Stimulated activated CD4-positive, alpha-beta T cell treated with anti-CD3 and anti-CD28 coated beads, Interleukin-15, amount 100 ng/mL, for 1 hour (primary cell): ENCODE data around the gene CMC2.

Experiments
- DNase-seq, 2 donors: peaks; one replicate each; pipeline ENCODE4 v3.0.0-alpha.2; 2020; ENCODE audit warnings: low read depth in 1 of 2, low spot score in 1 of 2

CMC2 gene

GRCh38 chr16:81006813-81007695, at the start of gene CMC2, which contains the start of gene CENPN:
TSS of gene CMC2 (minus strand) at chr16:81006885. CDS start at chr16:80997394, 9,491 bp downstream.
TSS of gene CENPN (plus strand) at chr16:81007214. CDS start at chr16:81011940, 4,726 bp downstream.
- peak; percentile 92 to 94 for DNase-seq

GRCh38 chr16:81053761-81054160, 47.1 kb upstream of the CMC2 start:
- no peak for DNase-seq

- DNase-seq = no peak
Observed at GRCh38 chr16:81042821-81043220, 36.1 kb upstream of the CMC2 start.

- DNase-seq = no peak
Observed at GRCh38 chr16:81041696-81042095, 35.0 kb upstream of the CMC2 start.

- DNase-seq = no peak
Observed at GRCh38 chr16:81040842-81041241, 34.2 kb upstream of the CMC2 start.

- DNase-seq = no peak
Observed at GRCh38 chr16:81040131-81040530, 33.4 kb upstream of the CMC2 start.

GRCh38 chr16:81036751-81037350, 30.2 kb upstream of the CMC2 start:
- no peak for DNase-seq

GRCh38 chr16:81035975-81036750, 29.5 kb upstream of the CMC2 start:
- DNase-seq = peak; percentile 22 to 35

- peak; percentile 80 to 89 for DNase-seq
Observed at GRCh38 chr16:81035398-81035974, 28.8 kb upstream of the CMC2 start, which contains the start of gene ATMIN. TSS of gene ATMIN (plus strand) at chr16:81035842. CDS start at chr16:81035871, 29 bp downstream.

- DNase-seq = no peak
Observed at GRCh38 chr16:81029930-81030604, 23.4 kb upstream of the CMC2 start.

- DNase-seq = no peak
Observed at GRCh38 chr16:81026429-81026828, 19.7 kb upstream of the CMC2 start.

- DNase-seq = no peak
Observed at GRCh38 chr16:81018496-81018895, 11.8 kb upstream of the CMC2 start.

GRCh38 chr16:81014672-81015071, 8.0 kb upstream of the CMC2 start:
- no peak for DNase-seq

- no peak for DNase-seq
Observed at GRCh38 chr16:81012974-81013373, 6.3 kb upstream of the CMC2 start.

GRCh38 chr16:81008505-81008789, 1.8 kb upstream of the CMC2 start:
- DNase-seq = no peak

- DNase-seq = peak in 1 of 2 donors; percentile 52
Observed at GRCh38 chr16:81006211-81006812, 373 bp downstream of the CMC2 start.

- no peak for DNase-seq
Observed at GRCh38 chr16:81005610-81006161, 999 bp downstream of the CMC2 start.

GRCh38 chr16:81004646-81005353, 1.9 kb downstream of the CMC2 start:
- no peak for DNase-seq
